CD14-positive monocyte (primary cell): ENCODE results near the gene HHIPL1. TPM values are rescaled to one million over a fixed set of nuclear protein-coding genes. Genes with fewer than 3 reads are reported as not detected.

Source experiments
- DNase-seq, 3 donors: peaks; one replicate each; pipeline ENCODE4 v3.0.0-alpha.2; 2011 to 2022
- H2AFZ ChIP-seq: 2 replicates; pipeline ENCODE4 v1.6.0; 2012; ENCODE audit warnings: mild to moderate bottlenecking, low read depth, low read length, inconsistent platforms; ENCODE audit not compliant: insufficient read depth, poor library complexity, severe bottlenecking
- H3K27ac ChIP-seq, 2 donors: 1 replicate in 1 of 2; 2 replicates in 1 of 2; pipeline ENCODE4 v1.5.1; 2012 to 2013; ENCODE audit warnings: low read length in 2 of 2, control low read depth in 1 of 2, inconsistent platforms in 1 of 2, low read depth in 1 of 2, mild to moderate bottlenecking in 1 of 2
- H3K27me3 ChIP-seq, 2 donors: one replicate each; pipeline versions ENCODE4 v1.6.0 to v1.6.1; 2011 to 2013; ENCODE audit warnings: low read length in 2 of 2; ENCODE audit not compliant: control insufficient read depth in 2 of 2, insufficient read depth in 2 of 2
- H3K36me3 ChIP-seq, 2 donors: replicated peaks in 1 of 2; 1 replicate in 1 of 2; 2 replicates in 1 of 2; pipeline versions ENCODE4 v1.5.1 to v1.6.1; 2012 to 2013; ENCODE audit warnings: low read length in 2 of 2, control low read depth in 1 of 2, inconsistent platforms in 1 of 2, mild to moderate bottlenecking in 1 of 2; ENCODE audit not compliant: insufficient read depth in 2 of 2, control insufficient read depth in 1 of 2
- H3K4me1 ChIP-seq, 2 donors: 1 replicate in 1 of 2; 2 replicates in 1 of 2; pipeline versions ENCODE4 v1.5.1 to v1.6.1; 2012 to 2013; ENCODE audit warnings: low read length in 2 of 2, control low read depth in 1 of 2, inconsistent platforms in 1 of 2, mild to moderate bottlenecking in 1 of 2, moderate library complexity in 1 of 2; ENCODE audit not compliant: insufficient read depth in 2 of 2, control insufficient read depth in 1 of 2
- H3K4me2 ChIP-seq: replicated peaks from 2 replicates; pipeline ENCODE3; 2012; ENCODE audit warnings: low read length, moderate library complexity, mild to moderate bottlenecking; ENCODE audit not compliant: poor library complexity, severe bottlenecking; ENCODE audit errors: extremely low read depth
- H3K4me3 ChIP-seq, 3 experiments: fragments of 200-600 bp in 1 of 3; sonication (generic) in 1 of 3; replicated peaks in 1 of 3; 1 replicate in 2 of 3; 2 replicates in 1 of 3; pipeline ENCODE4 v1.5.1; 2011 to 2013; ENCODE audit warnings: low read length in 3 of 3, mild to moderate bottlenecking in 3 of 3, control low read depth in 2 of 3, low read depth in 2 of 3, inconsistent platforms in 1 of 3, moderate library complexity in 1 of 3
- H3K79me2 ChIP-seq: 2 replicates; pipeline ENCODE4 v1.6.0; 2012; ENCODE audit warnings: mild to moderate bottlenecking, control low read depth, inconsistent platforms, low read length, moderate library complexity; ENCODE audit not compliant: insufficient read depth
- H3K9ac ChIP-seq: 2 replicates; pipeline ENCODE4 v1.6.0; 2017; ENCODE audit warnings: low read length, mild to moderate bottlenecking; ENCODE audit not compliant: insufficient read depth, poor library complexity, severe bottlenecking
- H3K9me3 ChIP-seq, 2 donors: replicated peaks in 1 of 2; 1 replicate in 1 of 2; 2 replicates in 1 of 2; pipeline versions ENCODE4 v1.5.1 to v1.6.1; 2012 to 2013; ENCODE audit warnings: low read length in 2 of 2, control low read depth in 1 of 2; ENCODE audit not compliant: control insufficient read depth in 1 of 2, insufficient read depth in 1 of 2
- H4K20me1 ChIP-seq: 2 replicates; pipeline ENCODE4 v1.6.0; 2012; ENCODE audit warnings: mild to moderate bottlenecking, low read length, control low read depth, moderate library complexity; ENCODE audit not compliant: insufficient read depth
- H3K27ac Mint-ChIP-seq, 7 donors: one replicate each; pipeline ENCODE4 v1.8.0; 2020; ENCODE audit warnings: mild to moderate bottlenecking in 7 of 7, mixed read lengths in 7 of 7, moderate library complexity in 6 of 7, inconsistent platforms in 2 of 7
- H3K27me3 Mint-ChIP-seq, 3 donors: one replicate each; pipeline ENCODE4 v1.8.0; 2021 to 2022; ENCODE audit warnings: low read depth in 3 of 3, mild to moderate bottlenecking in 3 of 3, mixed read lengths in 3 of 3, moderate library complexity in 3 of 3, inconsistent platforms in 1 of 3
- H3K36me3 Mint-ChIP-seq, 2 donors: one replicate each; pipeline ENCODE4 v1.8.0; 2020; ENCODE audit warnings: mixed read lengths in 2 of 2, inconsistent platforms in 1 of 2, mild to moderate bottlenecking in 1 of 2
- H3K4me1 Mint-ChIP-seq: one replicate; pipeline ENCODE4 v1.8.0; 2020; ENCODE audit warnings: mild to moderate bottlenecking, mixed read lengths
- H3K4me3 Mint-ChIP-seq, 2 donors: one replicate each; pipeline ENCODE4 v1.8.0; 2020; ENCODE audit warnings: mild to moderate bottlenecking in 2 of 2, mixed read lengths in 2 of 2, moderate library complexity in 1 of 2
- H3K9me3 Mint-ChIP-seq, 7 donors: one replicate each; pipeline ENCODE4 v1.8.0; 2020 to 2022; ENCODE audit warnings: mixed read lengths in 7 of 7, mild to moderate bottlenecking in 6 of 7, moderate library complexity in 6 of 7, inconsistent platforms in 2 of 7
- CTCF ChIP-seq: fragments of 200-600 bp; IDR thresholded peaks from one replicate; pipeline ENCODE4 v1.8.0; 2022; ENCODE audit warnings: antibody characterized with exemption, mild to moderate bottlenecking
- whole genome bisulfite sequencing: methylation state at CpG from one replicate; pipeline ENCODE4 v1.1.5; 2013; ENCODE audit warnings: missing lambda C conversion rate; ENCODE audit not compliant: insufficient coverage; 5-methylcytosine and 5-hydroxymethylcytosine counted together
- intact Hi-C, 2 donors: fragments of 100-400 bp; cut with micrococcal nuclease; formaldehyde crosslinking; loops; one replicate each; pipeline versions ENCODE4 v1.15.0 to v1.15.1; 2023
- polyA plus RNA-seq, 3 donors: library from polyadenylated mRNA; depleted of rRNA in 1 of 3; unstranded in 2 of 3; stranded (reverse) in 1 of 3; fragments of 300-500 nt in 2 of 3; fragments of >200 nt in 1 of 3; fragmentation: Illumina TruSeq in 2 of 3; gene quantifications; 1 replicate in 2 of 3; 2 replicates in 1 of 3; pipeline ENCODE4 v1.2.3, GENCODE V29; 2012 to 2021

HHIPL1 gene
- polyA plus RNA-seq, 3 donors = 0.09 TPM; not detected in 2

GRCh38 chr14:99684410-99684934 is 39.5 kb downstream of the HHIPL1 start:
- Histone ChIP-seq H3K4me1 (peaks cover 15 to 20% of the 10 kb centered on the region in 2 donors), H3K79me2 (no peaks in the 10 kb centered on the region), H3K36me3 (no peaks in the 10 kb centered on the region), H2AFZ (peak overlapping the region; percentile 67), H3K27ac (no peak overlapping the region), H4K20me1 (no peaks in the 10 kb centered on the region), H3K4me2 (peak overlapping the region; percentile 92), H3K9ac (peak overlapping the region; percentile 49), H3K27me3 (peaks cover 8 to 28% of the 10 kb centered on the region in 2 donors), H3K9me3 (peaks cover 0 to 2% of the 10 kb centered on the region in 2 donors), H3K4me3 (peak overlapping the region in 2 of 3 experiments; percentile 17 to 71)
- H3K27ac Mint-ChIP-seq = no peak overlapping the region
- peaks cover 19% of the 10 kb centered on the region for H3K4me1 Mint-ChIP-seq
- DNase-seq = no peak
- WGBS = 5% methylated on average over 45 of the region's 45 CpGs
- no peak overlapping the region for H3K4me3 Mint-ChIP-seq
- H3K36me3 Mint-ChIP-seq = no peaks in the 10 kb centered on the region
- peaks cover 45 to 61% (median 47%) of the 10 kb centered on the region in 3 donors for H3K27me3 Mint-ChIP-seq
- H3K9me3 Mint-ChIP-seq = peaks cover 0 to 19% (median 3%) of the 10 kb centered on the region in 7 donors
- intact Hi-C loops = loop anchor here (5.0 to 10.0 kb wide), 3 partner anchors 202 to 510 kb away; partner anchors contain the start of genes CCNK (in 1 of the 2) and SETD3 (in 1 of the 2)
- no peak for TF ChIP-seq CTCF

DNA sequence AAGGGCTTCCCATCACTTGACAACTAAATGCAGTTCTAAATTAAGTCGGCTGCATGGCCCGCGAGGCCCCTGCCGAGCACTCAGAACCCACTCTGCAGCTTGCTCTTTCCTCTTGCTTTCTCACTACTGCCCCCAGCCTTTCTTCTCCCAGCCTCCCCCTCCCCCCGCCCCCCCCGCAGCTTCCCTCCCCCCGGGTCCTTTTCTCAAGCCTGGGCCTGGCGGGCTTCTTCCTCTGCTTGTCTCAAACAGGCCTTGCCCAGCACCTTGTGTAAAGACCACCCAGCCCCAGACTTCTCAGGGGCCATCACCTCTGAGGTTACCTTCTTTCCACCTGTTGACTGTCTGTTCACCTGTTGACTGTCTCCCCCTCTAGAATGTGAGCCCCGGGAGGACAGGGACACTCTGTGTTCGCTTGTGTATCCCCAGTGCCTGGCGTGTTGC is 40.2 kb downstream of the HHIPL1 start:
- TF ChIP-seq CTCF = no peak
- intact Hi-C loops = loop anchor here in 1 of 2 donors (10.0 kb wide), 1 partner anchor 510 kb away; no protein-coding TSS in a partner anchor
- H3K4me3 ChIP-seq = no peak overlapping the region
- H3K79me2 ChIP-seq = no peaks in the 10 kb centered on the region
- peak overlapping the region; percentile 20 to 80 for H3K4me3 Mint-ChIP-seq
- H3K9ac ChIP-seq = no peak overlapping the region
- no peak overlapping the region for H3K27ac Mint-ChIP-seq
- no peak overlapping the region for H2AFZ ChIP-seq
- H4K20me1 ChIP-seq = no peaks in the 10 kb centered on the region
- H3K27me3 Mint-ChIP-seq = peaks cover 46 to 66% (median 51%) of the 10 kb centered on the region in 3 donors
- H3K9me3 Mint-ChIP-seq = peaks cover 0 to 19% (median 3%) of the 10 kb centered on the region in 7 donors
- WGBS = no CpG with 5 or more reads among the region's 11 CpGs
- peaks cover 15 to 20% of the 10 kb centered on the region in 2 donors for H3K4me1 ChIP-seq
- H3K9me3 ChIP-seq = peaks cover 0 to 2% of the 10 kb centered on the region in 2 donors
- DNase-seq = no peak
- H3K4me1 Mint-ChIP-seq = peaks cover 19% of the 10 kb centered on the region
- no peak overlapping the region for H3K27ac ChIP-seq
- peaks cover 8 to 29% of the 10 kb centered on the region in 2 donors for H3K27me3 ChIP-seq
- H3K4me2 ChIP-seq = no peak overlapping the region
- no peaks in the 10 kb centered on the region for H3K36me3 ChIP-seq
- H3K36me3 Mint-ChIP-seq = no peaks in the 10 kb centered on the region
